ENCODE measurements around the gene SLC9C1.

The SLC9C1 gene

GRCh38 chr3:112097378-112097777, 196.6 kb downstream of the SLC9C1 start:
- Mint-ChIP-seq H3K4me3 (no peak overlapping the region), H3K27ac (no peak overlapping the region)

GRCh38 chr3:112096176-112096575, 197.8 kb downstream of the SLC9C1 start:
- Mint-ChIP-seq H3K27ac (no peak overlapping the region), H3K9me3 (no peaks in the 10 kb centered on the region)

More at GRCh38 chr3:112097378-112097777, 196.6 kb downstream of the SLC9C1 start:
- Mint-ChIP-seq H3K36me3 (ENCODE audit: low read depth) (peaks cover 8% of the 10 kb centered on the region), H3K27me3 (no peaks in the 10 kb centered on the region), H3K9me3 (no peaks in the 10 kb centered on the region), H3K4me1 (ENCODE audit: low read depth) (peaks cover 25% of the 10 kb centered on the region)

GRCh38 chr3:112095731-112096130, 198.3 kb downstream of the SLC9C1 start:
- H3K27me3 Mint-ChIP-seq = no peaks in the 10 kb centered on the region
- peaks cover 32% of the 10 kb centered on the region for H3K4me1 Mint-ChIP-seq (ENCODE audit: low read depth)
- no peak overlapping the region for H3K4me3 Mint-ChIP-seq
- H3K36me3 Mint-ChIP-seq (ENCODE audit: low read depth) = peaks cover 8% of the 10 kb centered on the region
- H3K9me3 Mint-ChIP-seq = no peaks in the 10 kb centered on the region
- no peak overlapping the region for H3K27ac Mint-ChIP-seq

More at GRCh38 chr3:112096176-112096575, 197.8 kb downstream of the SLC9C1 start:
- no peaks in the 10 kb centered on the region for H3K27me3 Mint-ChIP-seq
- peaks cover 28% of the 10 kb centered on the region for H3K4me1 Mint-ChIP-seq (ENCODE audit: low read depth)
- no peak overlapping the region for H3K4me3 Mint-ChIP-seq
- peaks cover 8% of the 10 kb centered on the region for H3K36me3 Mint-ChIP-seq (ENCODE audit: low read depth)

- Mint-ChIP-seq H3K4me3 (no peak overlapping the region), H3K4me1 (ENCODE audit: low read depth) (peaks cover 31% of the 10 kb centered on the region), H3K36me3 (ENCODE audit: low read depth) (peaks cover 8% of the 10 kb centered on the region), H3K27me3 (peaks cover 11% of the 10 kb centered on the region), H3K27ac (no peak overlapping the region), H3K9me3 (no peaks in the 10 kb centered on the region)
These were observed 200.9 kb downstream of the SLC9C1 start for GRCh38 chr3:112093180-112093522.

- peaks cover 16% of the 10 kb centered on the region for H3K27me3 Mint-ChIP-seq
- H3K4me1 Mint-ChIP-seq (ENCODE audit: low read depth) = peaks cover 26% of the 10 kb centered on the region
- H3K27ac Mint-ChIP-seq = no peak overlapping the region
- H3K4me3 Mint-ChIP-seq = no peak overlapping the region
- peaks cover 8% of the 10 kb centered on the region for H3K36me3 Mint-ChIP-seq (ENCODE audit: low read depth)
- no peaks in the 10 kb centered on the region for H3K9me3 Mint-ChIP-seq
These were observed 201.4 kb downstream of the SLC9C1 start for GRCh38 chr3:112092496-112093179.

- Mint-ChIP-seq H3K4me3 (no peak overlapping the region), H3K27me3 (peaks cover 24% of the 10 kb centered on the region), H3K9me3 (no peaks in the 10 kb centered on the region), H3K36me3 (ENCODE audit: low read depth) (peaks cover 8% of the 10 kb centered on the region), H3K27ac (no peak overlapping the region), H3K4me1 (ENCODE audit: low read depth) (peaks cover 30% of the 10 kb centered on the region)
These were observed 203.0 kb downstream of the SLC9C1 start for GRCh38 chr3:112090887-112091586.

Measured in stimulated activated naive CD8-positive, alpha-beta T cell treated with anti-CD3 and anti-CD28 coated beads, Interleukin-15, Interleukin-2, amounts not matched to agents 100 ng/mL and 50 ng/mL, for 24 hours (primary cell).